ENCODE data around the gene DEFB108B. TPM values are rescaled to one million over a fixed set of nuclear protein-coding genes. Genes with fewer than 3 reads are reported as not detected.
"Not testable (repeated sequence)": the region's sequence is repeated elsewhere in the genome, so short reads cannot be mapped to it uniquely, and the experiment has no call there.

DEFB108B gene
- total RNA-seq = not detected

GRCh38 chr11:71832811-71833210 is at the start of gene DEFB108B:
Gene DEFB108B, plus strand, starts transcription at chr11:71833200. Its CDS starts 0 bp downstream, at chr11:71833200.
- H3K27me3 Mint-ChIP-seq (ENCODE audit: low read depth); ATAC-seq (replicated peaks in 1 of 2); H3K4me1 Mint-ChIP-seq (ENCODE audit: low read depth); H3K27ac Mint-ChIP-seq; H3K36me3 Mint-ChIP-seq (ENCODE audit: insufficient read depth in 2 of 2); DNase-seq; H3K4me3 Mint-ChIP-seq; H3K9me3 Mint-ChIP-seq: not testable (repeated sequence)

- H3K9me3 Mint-ChIP-seq; DNase-seq; H3K27me3 Mint-ChIP-seq (ENCODE audit: low read depth); H3K36me3 Mint-ChIP-seq (ENCODE audit: insufficient read depth in 2 of 2); H3K27ac Mint-ChIP-seq: not testable (repeated sequence)
- Mint-ChIP-seq H3K4me3 (peak overlapping the region; percentile 88 to 98), H3K4me1 (ENCODE audit: low read depth) (peaks cover 25% of the 10 kb centered on the region)
- ATAC-seq (replicated peaks in 1 of 2) = peak; percentile 48 to 56
Observed at GRCh38 chr11:71786114-71786847, 46.7 kb upstream of the DEFB108B start.

- peak overlapping the region; percentile 88 to 98 for H3K4me3 Mint-ChIP-seq
- H3K27ac Mint-ChIP-seq = peak overlapping the region; percentile 90
- H3K27me3 Mint-ChIP-seq (ENCODE audit: low read depth); H3K9me3 Mint-ChIP-seq; H3K36me3 Mint-ChIP-seq (ENCODE audit: insufficient read depth in 2 of 2): not testable (repeated sequence)
- DNase-seq = peak; percentile 98 to 99
- ATAC-seq (replicated peaks in 1 of 2) = peak; percentile 89 to 91
- H3K4me1 Mint-ChIP-seq (ENCODE audit: low read depth) = peaks cover 25% of the 10 kb centered on the region
Observed at GRCh38 chr11:71786848-71787097, 46.2 kb upstream of the DEFB108B start.

- Mint-ChIP-seq H3K36me3 (ENCODE audit: insufficient read depth in 2 of 2) (no peaks in the 10 kb centered on the region), H3K4me3 (peak overlapping the region; percentile 88 to 98), H3K9me3 (no peaks in the 10 kb centered on the region), H3K27ac (peak overlapping the region; percentile 93), H3K4me1 (ENCODE audit: low read depth) (peaks cover 25% of the 10 kb centered on the region), H3K27me3 (ENCODE audit: low read depth) (no peaks in the 10 kb centered on the region)
- peak; percentile 96 to 97 for ATAC-seq (replicated peaks in 1 of 2)
- DNase-seq = peak; percentile 94 to 97
Observed at GRCh38 chr11:71787098-71787823, 45.7 kb upstream of the DEFB108B start.

GRCh38 chr11:71787824-71788454 is 45.1 kb upstream of the DEFB108B start:
- H3K9me3 Mint-ChIP-seq; H3K36me3 Mint-ChIP-seq (ENCODE audit: insufficient read depth in 2 of 2); H3K27me3 Mint-ChIP-seq (ENCODE audit: low read depth); ATAC-seq (replicated peaks in 1 of 2): not testable (repeated sequence)
- peaks cover 25% of the 10 kb centered on the region for H3K4me1 Mint-ChIP-seq (ENCODE audit: low read depth)
- H3K4me3 Mint-ChIP-seq = peak overlapping the region; percentile 88 to 98
- peak; percentile 18 to 19 for DNase-seq
- peak overlapping the region; percentile 93 for H3K27ac Mint-ChIP-seq

- H3K9me3 Mint-ChIP-seq; H3K27ac Mint-ChIP-seq; ATAC-seq (replicated peaks in 1 of 2); H3K36me3 Mint-ChIP-seq (ENCODE audit: insufficient read depth in 2 of 2); DNase-seq; H3K4me3 Mint-ChIP-seq; H3K27me3 Mint-ChIP-seq (ENCODE audit: low read depth): not testable (repeated sequence)
- peaks cover 25% of the 10 kb centered on the region for H3K4me1 Mint-ChIP-seq (ENCODE audit: low read depth)
Observed at GRCh38 chr11:71789444-71790196, 43.4 kb upstream of the DEFB108B start.

GRCh38 chr11:71791111-71791510 is 41.9 kb upstream of the DEFB108B start:
- H3K9me3 Mint-ChIP-seq; H3K27me3 Mint-ChIP-seq (ENCODE audit: low read depth); H3K27ac Mint-ChIP-seq; H3K36me3 Mint-ChIP-seq (ENCODE audit: insufficient read depth in 2 of 2); DNase-seq; ATAC-seq (replicated peaks in 1 of 2); H3K4me3 Mint-ChIP-seq: not testable (repeated sequence)
- H3K4me1 Mint-ChIP-seq (ENCODE audit: low read depth) = peaks cover 22% of the 10 kb centered on the region

- not testable (repeated sequence) for H3K36me3 Mint-ChIP-seq (ENCODE audit: insufficient read depth in 2 of 2); H3K4me3 Mint-ChIP-seq; ATAC-seq (replicated peaks in 1 of 2); H3K27ac Mint-ChIP-seq; H3K9me3 Mint-ChIP-seq; H3K27me3 Mint-ChIP-seq (ENCODE audit: low read depth)
- peak; percentile 40 to 51 for DNase-seq
- peaks cover 20% of the 10 kb centered on the region for H3K4me1 Mint-ChIP-seq (ENCODE audit: low read depth)
Observed at GRCh38 chr11:71792621-71793235, 40.3 kb upstream of the DEFB108B start.

GRCh38 chr11:71794386-71795040 is 38.5 kb upstream of the DEFB108B start:
- not testable (repeated sequence) for H3K4me3 Mint-ChIP-seq; H3K27ac Mint-ChIP-seq; DNase-seq; H3K36me3 Mint-ChIP-seq (ENCODE audit: insufficient read depth in 2 of 2); H3K4me1 Mint-ChIP-seq (ENCODE audit: low read depth); ATAC-seq (replicated peaks in 1 of 2); H3K9me3 Mint-ChIP-seq; H3K27me3 Mint-ChIP-seq (ENCODE audit: low read depth)

GRCh38 chr11:71795236-71795635 is 37.8 kb upstream of the DEFB108B start:
- not testable (repeated sequence) for H3K36me3 Mint-ChIP-seq (ENCODE audit: insufficient read depth in 2 of 2); H3K4me3 Mint-ChIP-seq; DNase-seq; H3K27ac Mint-ChIP-seq; H3K4me1 Mint-ChIP-seq (ENCODE audit: low read depth); H3K9me3 Mint-ChIP-seq; H3K27me3 Mint-ChIP-seq (ENCODE audit: low read depth); ATAC-seq (replicated peaks in 1 of 2)

- H3K27ac Mint-ChIP-seq; H3K4me1 Mint-ChIP-seq (ENCODE audit: low read depth); ATAC-seq (replicated peaks in 1 of 2); H3K9me3 Mint-ChIP-seq; DNase-seq; H3K4me3 Mint-ChIP-seq; H3K27me3 Mint-ChIP-seq (ENCODE audit: low read depth); H3K36me3 Mint-ChIP-seq (ENCODE audit: insufficient read depth in 2 of 2): not testable (repeated sequence)
Observed at GRCh38 chr11:71796016-71796415, 37.0 kb upstream of the DEFB108B start.

- H3K4me3 Mint-ChIP-seq; H3K36me3 Mint-ChIP-seq (ENCODE audit: insufficient read depth in 2 of 2); ATAC-seq (replicated peaks in 1 of 2); H3K9me3 Mint-ChIP-seq; DNase-seq; H3K4me1 Mint-ChIP-seq (ENCODE audit: low read depth); H3K27ac Mint-ChIP-seq; H3K27me3 Mint-ChIP-seq (ENCODE audit: low read depth): not testable (repeated sequence)
Observed at GRCh38 chr11:71796781-71797180, 36.2 kb upstream of the DEFB108B start.
